K562 (cell line): ENCODE measurements around the gene GEMIN7. TPM values are rescaled to one million over a fixed set of nuclear protein-coding genes. Genes with fewer than 3 reads are reported as not detected.

ENCODE experiments used
- ATAC-seq: fragments of 200-7000 bp; cut with Tn5 transposase; 3 replicates; pipeline ENCODE4 v1.9.1; 2020; ENCODE audit warnings: moderate library complexity
- BruUV-seq: library from RNA; stranded (reverse); fragments of 400-500 nt; replicated peaks from 2 replicates; lab custom pipeline; 2021; lab: Mats Ljungman, UMichigan
- CTCF ChIA-PET: fragments of 300-600 bp; formaldehyde crosslinking; extraction: SDS; loops from one replicate; lab custom pipeline; 2021; ENCODE audit warnings: low intra/inter-chr PET ratio; lab: Yijun Ruan, JAX
- POLR2A ChIA-PET: fragments of 300-600, 350-650 bp; sonication (Branson Sonifier 250); formaldehyde crosslinking; extraction: SDS; loops from one replicate; lab custom pipeline; 2021; ENCODE audit warnings: antibody characterized with exemption, inconsistent platforms; lab: Yijun Ruan, JAX
- DNase-seq, 4 experiments: peaks; one replicate each; pipeline versions ENCODE4 v3.0.0 to v3.0.0-alpha.2; 2011 to 2018; ENCODE audit warnings: low spot score in 3 of 4, mixed read lengths in 3 of 4; ENCODE audit errors: extremely low read depth in 1 of 4
- FAIRE-seq: peaks from 2 replicates; lab custom pipeline; 2011; peaks lifted over from hg19 to GRCh38; lab: Jason Lieb, UNC
- H2AFZ ChIP-seq: 2 replicates; pipeline ENCODE4 v1.6.0; 2011; ENCODE audit warnings: low read depth, low read length, control low read depth, inconsistent platforms
- H3K27ac ChIP-seq: fragments of 200-600 bp; 3 replicates; pipeline ENCODE4 v1.8.0; 2011; ENCODE audit warnings: low read depth, mild to moderate bottlenecking, control low read depth, inconsistent platforms, low read length, moderate library complexity, mixed read lengths; ENCODE audit errors: extremely low read depth
- H3K27me3 ChIP-seq, 2 experiments: fragments of 300-600 bp in 1 of 2; 2 replicates in 1 of 2; 3 replicates in 1 of 2; pipeline versions ENCODE4 v1.6.0 to v1.8.0; 2011; ENCODE audit warnings: inconsistent platforms in 2 of 2, low read length in 2 of 2, mild to moderate bottlenecking in 1 of 2, mixed read lengths in 1 of 2, moderate library complexity in 1 of 2; ENCODE audit not compliant: control insufficient read depth in 2 of 2, insufficient read depth in 2 of 2
- H3K36me3 ChIP-seq: fragments of 300-600 bp; 3 replicates; pipeline ENCODE4 v1.8.0; 2011; ENCODE audit warnings: mild to moderate bottlenecking, low read length, inconsistent platforms; ENCODE audit not compliant: control insufficient read depth, insufficient read depth
- H3K4me1 ChIP-seq, 2 experiments: fragments of 200-600 bp in 1 of 2; replicated peaks in 1 of 2; 2 replicates in 1 of 2; 3 replicates in 1 of 2; pipeline versions ENCODE4 v1.5.1 to v1.8.0; 2011; ENCODE audit warnings: inconsistent platforms in 2 of 2, low read length in 2 of 2, mild to moderate bottlenecking in 1 of 2, mixed read lengths in 1 of 2, moderate library complexity in 1 of 2; ENCODE audit not compliant: control insufficient read depth in 2 of 2, insufficient read depth in 2 of 2
- H3K4me2 ChIP-seq: 2 replicates; pipeline ENCODE4 v1.6.1; 2011; ENCODE audit warnings: low read length, control low read depth, inconsistent platforms, mixed read lengths; ENCODE audit not compliant: insufficient read depth
- H3K4me3 ChIP-seq: fragments of 200-600 bp; sonication (generic), shearing (Covaris generic); 2 replicates; pipeline ENCODE4 v1.5.1; 2016; ENCODE audit warnings: control low read depth, inconsistent platforms
- H3K79me2 ChIP-seq: fragments of 200-600 bp; 3 replicates; pipeline ENCODE4 v1.8.0; 2011; ENCODE audit warnings: low read length, inconsistent platforms; ENCODE audit not compliant: control insufficient read depth, insufficient read depth
- H3K9ac ChIP-seq, 2 experiments: 2 replicates each; pipeline versions ENCODE4 v1.6.0 to v1.6.1; 2011; ENCODE audit warnings: low read depth in 2 of 2, low read length in 2 of 2, control low read depth in 1 of 2, inconsistent platforms in 1 of 2, mild to moderate bottlenecking in 1 of 2, mixed read lengths in 1 of 2; ENCODE audit not compliant: insufficient read depth in 1 of 2
- H3K9me1 ChIP-seq: one replicate; pipeline ENCODE4 v1.6.0; 2011; ENCODE audit warnings: inconsistent platforms, mild to moderate bottlenecking, low read length, moderate library complexity; ENCODE audit not compliant: control insufficient read depth, insufficient read depth
- H3K9me3 ChIP-seq: replicated peaks from 2 replicates; pipeline ENCODE4 v1.5.1; 2011; ENCODE audit warnings: low read depth, low read length, inconsistent platforms; ENCODE audit not compliant: control insufficient read depth, insufficient read depth
- H4K20me1 ChIP-seq: replicated peaks from 2 replicates; pipeline ENCODE4 v1.6.1; 2011; ENCODE audit warnings: low read length, inconsistent platforms, mixed read lengths; ENCODE audit not compliant: control insufficient read depth, insufficient read depth
- BCOR ChIP-seq: fragments of 450-650 bp; IDR thresholded peaks from 2 replicates; pipeline ENCODE4 v1.6.1; 2016
- CBFA2T3 ChIP-seq: fragments of 450-650 bp; IDR thresholded peaks from 2 replicates; pipeline ENCODE4 v1.6.1; 2017
- CEBPB ChIP-seq: fragments of 450-650 bp; IDR thresholded peaks from 2 replicates; pipeline ENCODE4 v1.6.1; 2016; ENCODE audit warnings: missing genetic modification characterization, missing compliant biosample characterization
- CEBPG ChIP-seq, 3 experiments: fragments of 200-800 bp in 1 of 3; sonication (Bioruptor generic) in 1 of 3; sonication (generic) in 1 of 3; formaldehyde crosslinking in 1 of 3; IDR thresholded peaks in 2 of 3; conservative IDR thresholded peaks in 1 of 3; 2 replicates each; pipeline versions ENCODE4 v1.6.1 to v1.8.0; 2016 to 2022; ENCODE audit warnings: missing compliant biosample characterization in 2 of 3, missing genetic modification characterization in 2 of 3, mild to moderate bottlenecking in 1 of 3, missing genetic modification reagents in 1 of 3
- CHD4 ChIP-seq: fragments of 200-600 bp; sonication (generic); IDR thresholded peaks from 3 replicates; pipeline ENCODE4 v1.6.1; 2012; ENCODE audit warnings: low read depth, mild to moderate bottlenecking, mixed read lengths, low read length, inconsistent platforms; ENCODE audit not compliant: insufficient read depth, insufficient replicate concordance, poor library complexity, severe bottlenecking
- EGR1 ChIP-seq: fragments of 450-650 bp; conservative IDR thresholded peaks from 2 replicates; pipeline ENCODE4 v1.6.1; 2017; ENCODE audit warnings: mild to moderate bottlenecking
- HDAC2 ChIP-seq: fragments of 450-650 bp; IDR thresholded peaks from 2 replicates; pipeline ENCODE4 v1.6.1; 2016; ENCODE audit warnings: mild to moderate bottlenecking
- HNRNPH1 ChIP-seq: fragments of 200-400 bp; formaldehyde crosslinking; optimal IDR thresholded peaks from 2 replicates; pipeline ENCODE3; 2017; ENCODE audit warnings: low read depth, mild to moderate bottlenecking, low read length, moderate library complexity
- KDM1A ChIP-seq, 2 experiments: fragments of 450-650 bp; IDR thresholded peaks; 2 replicates each; pipeline ENCODE4 v1.6.1; 2016; ENCODE audit warnings: mild to moderate bottlenecking in 2 of 2
- ZBTB33 ChIP-seq: sonication (generic); formaldehyde crosslinking; IDR thresholded peaks from 2 replicates; pipeline ENCODE4 v1.8.1; 2023; ENCODE audit warnings: mild to moderate bottlenecking, missing genetic modification reagents
- ZBTB8A ChIP-seq: fragments of 450-650 bp; IDR thresholded peaks from 2 replicates; pipeline ENCODE4 v1.6.1; 2018; ENCODE audit warnings: mild to moderate bottlenecking, moderate library complexity; ENCODE audit not compliant: partially characterized antibody
- WGBS: fragments of 100-300 bp; shearing (Covaris generic); methylation state at CpG from one replicate; pipeline ENCODE4 v1.1.6; 2016; ENCODE audit warnings: low coverage, mixed read lengths; ENCODE audit not compliant: insufficient coverage; ENCODE audit errors: missing lambda C conversion rate; 5-methylcytosine and 5-hydroxymethylcytosine counted together
- in situ Hi-C: fragments of 300-500 bp; cut with MboI; formaldehyde crosslinking; loops from 4 replicates; pipeline ENCODE4 v1.15.0; 2018; ENCODE audit warnings: inconsistent platforms, mixed read lengths
- intact Hi-C: fragments of 100-400 bp; cut with micrococcal nuclease; formaldehyde crosslinking; loops from 2 replicates; pipeline ENCODE4 v1.14.2; 2022
- polyA plus RNA-seq, 8 experiments: library from polyadenylated mRNA; depleted of rRNA in 4 of 8; stranded (reverse) in 5 of 8; unstranded in 3 of 8; fragments of >200 nt; fragmentation: Nextera tagmentation in 2 of 8; fragmentation: Illumina TruSeq in 1 of 8; extraction: Ambion mirVana in 2 of 8; extraction: Trizol in 1 of 8; gene quantifications; 2 replicates each; pipeline versions ENCODE4 v1.2.1 to v1.2.3, GENCODE V29; 2011 to 2014; ENCODE audit warnings: inconsistent platforms in 1 of 8, missing spikeins in 1 of 8
- total RNA-seq, 7 experiments: library from RNA; depleted of rRNA in 6 of 7; stranded (reverse); fragments of >200 nt in 6 of 7; fragmentation: Illumina TruSeq in 2 of 7; extraction: Trizol in 2 of 7; gene quantifications; 2 replicates each; pipeline versions ENCODE4 v1.2.1 to v1.2.3, GENCODE V29; 2011 to 2021; ENCODE audit warnings: low replicate concordance in 1 of 7
- TF ChIP-seq, protein P1 (sequence below): fragments of 450-650 bp; formaldehyde crosslinking; IDR thresholded peaks from 2 replicates; pipeline ENCODE4 v1.4.0; 2020; ENCODE audit warnings: mild to moderate bottlenecking, moderate library complexity

The GEMIN7 gene
- total and polyA plus RNA-seq, 9 of the 15 experiments (the other 6 are each of a cell fraction or from before 2014, with no cell fraction given): 23.1 to 124 (median 54.9) TPM

GRCh38 chr19:45095496-45096413 lies 16.7 kb downstream of the GEMIN7 start:
- H3K9ac ChIP-seq: peak overlapping the region in 1 of 2 experiments; percentile 56; a peak in 1 of 4 replicates
- intact Hi-C loops (no loop called here), in situ Hi-C loops (no loop called here)
- peaks cover 74% of the 10 kb centered on the region; the same call in 2 of the 3 replicates for H3K36me3 ChIP-seq
- FAIRE-seq (no peak), DNase-seq (no peak), ATAC-seq (no peak)
- peaks cover 12% of the 10 kb centered on the region for H3K9me1 ChIP-seq
- no TSS peak for BruUV-seq
- TF ChIP-seq CEBPG (CRISPR knock-in tag; IDR thresholded peaks at IDR 0.05) (0 out of 2 replicates have a peak, but pooled peaks have one; percentile 10), CEBPG (tag; conservative IDR thresholded peaks at IDR 0.05 in 1 of 2, IDR thresholded peaks at IDR 0.05 in 1 of 2) (no peak), HNRNPH1 (no peak), HDAC2 (peak; percentile 52; the same call in 1 of the 2 replicates), ZBTB8A (no peak), BCOR (peak; percentile 91), EGR1 (peak; percentile 68), CHD4 (peak; percentile 29), CBFA2T3 (0 out of 2 replicates have a peak, but pooled peaks have one; percentile 5), CEBPB (tag) (peak; percentile 75), ZBTB33 (CRISPR knock-in tag) (no peak), KDM1A (IDR thresholded peaks at IDR 0.05) (peak in 1 of 2 experiments; percentile 79; a peak in 3 of 4 replicates)
- TF ChIP-seq, protein P1, sequence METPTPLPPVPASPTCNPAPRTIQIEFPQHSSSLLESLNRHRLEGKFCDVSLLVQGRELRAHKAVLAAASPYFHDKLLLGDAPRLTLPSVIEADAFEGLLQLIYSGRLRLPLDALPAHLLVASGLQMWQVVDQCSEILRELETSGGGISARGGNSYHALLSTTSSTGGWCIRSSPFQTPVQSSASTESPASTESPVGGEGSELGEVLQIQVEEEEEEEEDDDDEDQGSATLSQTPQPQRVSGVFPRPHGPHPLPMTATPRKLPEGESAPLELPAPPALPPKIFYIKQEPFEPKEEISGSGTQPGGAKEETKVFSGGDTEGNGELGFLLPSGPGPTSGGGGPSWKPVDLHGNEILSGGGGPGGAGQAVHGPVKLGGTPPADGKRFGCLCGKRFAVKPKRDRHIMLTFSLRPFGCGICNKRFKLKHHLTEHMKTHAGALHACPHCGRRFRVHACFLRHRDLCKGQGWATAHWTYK (CRISPR knock-in tag): no peak
- peaks cover 83% of the 10 kb centered on the region for H3K79me2 ChIP-seq
- no peak overlapping the region for H2AFZ ChIP-seq
- 0 out of 2 replicates have a peak overlapping the region, but pooled peaks have one; percentile 1 for H3K4me2 ChIP-seq
- ChIA-PET CTCF (no interaction called here), POLR2A (interaction anchor here (0.7 kb wide), 1 partner anchor 27 kb away, joined by 3 read pairs; no protein-coding TSS in a partner anchor)
- peaks cover 48 to 84% of the 10 kb centered on the region in 2 experiments for H3K4me1 ChIP-seq
- WGBS: 66% methylated on average over 13 of the region's 14 CpGs
- peaks cover 51% of the 10 kb centered on the region for H4K20me1 ChIP-seq
- peak overlapping the region; percentile 15; the same call in 1 of the 3 replicates for H3K27ac ChIP-seq
- no peaks in the 10 kb centered on the region for H3K27me3 ChIP-seq
- H3K4me3 ChIP-seq: no peak overlapping the region
- H3K9me3 ChIP-seq: no peaks in the 10 kb centered on the region
